Frontal cortex (tissue), 4 donors: ENCODE data around the gene RBM47. TPM values are rescaled to one million over a fixed set of nuclear protein-coding genes. Genes with fewer than 3 reads are reported as not detected.

Experiments used
- DNase-seq, 2 donors: peaks; one replicate each; pipeline ENCODE4 v3.0.0; 2012; ENCODE audit warnings: low spot score in 2 of 2
- FAIRE-seq: peaks from 2 replicates; lab custom pipeline; 2012; peaks lifted over from hg19 to GRCh38; lab: Jason Lieb, UNC
- total RNA-seq: library from RNA; depleted of rRNA; stranded (reverse); fragments of >200 nt; gene quantifications from one replicate; pipeline ENCODE4 v1.2.3, GENCODE V29; 2014
- donor health status: control.
- donor health status: control.
- donor health status: control.

RBM47 gene
- total RNA-seq, 1 donor from 2014 or later: 0.82 TPM

- FAIRE-seq: no peak
Observed at GRCh38 chr4:40594261-40595178, 35.1 kb downstream of the RBM47 start.

GRCh38 chr4:40592034-40592433 is 37.6 kb downstream of the RBM47 start:
- DNase-seq (no peak), FAIRE-seq (no peak)

More at GRCh38 chr4:40594261-40595178, 35.1 kb downstream of the RBM47 start:
- no peak for DNase-seq

GRCh38 chr4:40587826-40588225 is 41.8 kb downstream of the RBM47 start:
- DNase-seq (no peak), FAIRE-seq (no peak)

- no peak for DNase-seq
- FAIRE-seq: no peak
Observed at GRCh38 chr4:40587351-40587750, 42.3 kb downstream of the RBM47 start.

- no peak for DNase-seq
- FAIRE-seq: no peak
Observed at GRCh38 chr4:40586729-40587128, 42.9 kb downstream of the RBM47 start.

GRCh38 chr4:40586034-40586433 is 43.6 kb downstream of the RBM47 start:
- DNase-seq (no peak), FAIRE-seq (no peak)

- no peak for FAIRE-seq
- DNase-seq: no peak
Observed at GRCh38 chr4:40585201-40585799, 44.4 kb downstream of the RBM47 start.

- DNase-seq (no peak), FAIRE-seq (no peak)
Observed at GRCh38 chr4:40584517-40585141, 45.0 kb downstream of the RBM47 start.

- FAIRE-seq: no peak
- no peak for DNase-seq
Observed at GRCh38 chr4:40583850-40584439, 45.7 kb downstream of the RBM47 start.

GRCh38 chr4:40582413-40582812 is 47.3 kb downstream of the RBM47 start:
- FAIRE-seq (no peak), DNase-seq (no peak)

GRCh38 chr4:40581254-40582140 is 48.2 kb downstream of the RBM47 start:
- FAIRE-seq: no peak
- DNase-seq: no peak

GRCh38 chr4:40579983-40580382 is 49.7 kb downstream of the RBM47 start:
- DNase-seq (no peak), FAIRE-seq (no peak)

- no peak for FAIRE-seq
Observed at GRCh38 chr4:40577588-40578253, 51.9 kb downstream of the RBM47 start.

GRCh38 chr4:40576651-40577480 is 52.8 kb downstream of the RBM47 start:
- FAIRE-seq (no peak), DNase-seq (no peak)

More at GRCh38 chr4:40577588-40578253, 51.9 kb downstream of the RBM47 start:
- DNase-seq: no peak

GRCh38 chr4:40575846-40576245 is 53.8 kb downstream of the RBM47 start:
- FAIRE-seq: no peak
- no peak for DNase-seq

GRCh38 chr4:40573593-40574311 is 55.9 kb downstream of the RBM47 start:
- no peak for FAIRE-seq
- no peak for DNase-seq

- FAIRE-seq (no peak), DNase-seq (no peak)
Observed at GRCh38 chr4:40572692-40573310, 56.9 kb downstream of the RBM47 start.
